ENCODE data around the gene RNF43.

RNF43 gene

DNA sequence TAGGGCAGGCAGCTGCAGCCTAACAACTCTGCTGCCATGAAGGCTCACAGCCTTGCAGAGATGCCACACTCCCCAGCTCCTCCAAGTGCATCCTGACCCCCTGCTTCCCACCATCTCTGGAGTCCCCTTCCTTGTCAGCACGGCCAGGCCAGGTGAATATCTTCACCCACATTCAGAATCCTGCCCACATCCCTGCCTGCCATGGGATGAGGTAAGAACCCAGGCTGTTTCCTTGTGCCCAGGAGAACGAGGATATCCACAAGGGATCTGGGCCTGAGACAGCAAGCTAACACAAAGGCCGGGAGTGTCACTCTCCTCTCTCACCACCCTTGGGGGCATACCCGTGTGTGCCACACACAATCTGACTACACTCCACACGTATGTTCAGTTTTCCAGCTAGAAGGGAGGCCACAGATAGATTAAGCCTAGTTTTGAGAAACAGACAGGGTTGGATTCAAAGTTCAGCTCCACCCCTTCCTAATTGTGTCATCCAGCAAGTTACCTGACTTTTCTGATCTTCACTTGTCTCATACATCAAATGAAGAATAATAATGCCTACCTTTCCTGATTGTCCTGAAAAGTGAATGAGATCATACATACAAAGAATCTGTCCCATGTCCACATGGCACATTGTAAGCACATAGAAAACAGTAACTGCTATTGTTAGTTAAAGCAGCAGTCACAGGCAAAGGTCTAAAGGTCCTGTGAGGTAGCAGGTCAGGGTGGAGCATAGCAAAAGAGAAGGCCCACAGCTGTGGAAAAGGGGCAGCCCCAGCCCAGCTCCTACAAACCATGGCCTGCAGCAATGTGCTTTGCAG is 47.9 kb downstream of the RNF43 start:
- no peak for DNase-seq (ENCODE audit: low read depth)
- no peak overlapping the region for H3K4me3 ChIP-seq (ENCODE audit: control insufficient read depth, low read depth, low read length)
- TF ChIP-seq, protein P1, sequence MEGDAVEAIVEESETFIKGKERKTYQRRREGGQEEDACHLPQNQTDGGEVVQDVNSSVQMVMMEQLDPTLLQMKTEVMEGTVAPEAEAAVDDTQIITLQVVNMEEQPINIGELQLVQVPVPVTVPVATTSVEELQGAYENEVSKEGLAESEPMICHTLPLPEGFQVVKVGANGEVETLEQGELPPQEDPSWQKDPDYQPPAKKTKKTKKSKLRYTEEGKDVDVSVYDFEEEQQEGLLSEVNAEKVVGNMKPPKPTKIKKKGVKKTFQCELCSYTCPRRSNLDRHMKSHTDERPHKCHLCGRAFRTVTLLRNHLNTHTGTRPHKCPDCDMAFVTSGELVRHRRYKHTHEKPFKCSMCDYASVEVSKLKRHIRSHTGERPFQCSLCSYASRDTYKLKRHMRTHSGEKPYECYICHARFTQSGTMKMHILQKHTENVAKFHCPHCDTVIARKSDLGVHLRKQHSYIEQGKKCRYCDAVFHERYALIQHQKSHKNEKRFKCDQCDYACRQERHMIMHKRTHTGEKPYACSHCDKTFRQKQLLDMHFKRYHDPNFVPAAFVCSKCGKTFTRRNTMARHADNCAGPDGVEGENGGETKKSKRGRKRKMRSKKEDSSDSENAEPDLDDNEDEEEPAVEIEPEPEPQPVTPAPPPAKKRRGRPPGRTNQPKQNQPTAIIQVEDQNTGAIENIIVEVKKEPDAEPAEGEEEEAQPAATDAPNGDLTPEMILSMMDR (IDR thresholded peaks at IDR 0.05; ENCODE audit: control insufficient read depth, insufficient read depth, low read depth, low read length, missing control alignments) = no peak

DNA sequence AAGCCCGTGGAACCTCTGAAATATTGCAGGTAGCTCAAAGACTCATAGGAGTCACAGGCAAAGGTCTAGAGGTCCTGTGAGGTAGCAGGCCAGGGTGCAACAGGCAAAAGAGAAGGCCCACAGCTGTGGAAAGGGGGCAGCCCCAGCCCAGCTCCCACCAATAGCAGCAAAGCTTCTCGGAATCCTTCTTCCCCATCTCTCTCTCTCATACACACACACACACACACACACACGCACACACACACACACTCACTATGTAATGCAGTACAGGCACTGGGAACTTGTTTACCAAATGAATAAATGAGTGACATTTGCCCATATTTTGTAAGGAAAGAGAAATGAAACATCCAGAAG is 48.5 kb downstream of the RNF43 start:
- TF ChIP-seq, protein P1 (IDR thresholded peaks at IDR 0.05; ENCODE audit: control insufficient read depth, insufficient read depth, low read depth, low read length, missing control alignments) = no peak
- no peak overlapping the region for H3K4me3 ChIP-seq (ENCODE audit: control insufficient read depth, low read depth, low read length)
- no peak for DNase-seq (ENCODE audit: low read depth)
